GM18951 (cell line): ENCODE data around the gene CYP27B1.
"Not testable (repeated sequence)": the region's sequence is repeated elsewhere in the genome, so short reads cannot be mapped to it uniquely, and the experiment has no call there.

Experiments
- POLR2A ChIP-seq: IDR thresholded peaks from 4 replicates; pipeline ENCODE4 v1.6.1; 2011; ENCODE audit warnings: mild to moderate bottlenecking; ENCODE audit not compliant: insufficient read length, insufficient read depth; ENCODE audit errors: extremely low read depth
- in situ Hi-C: fragments of 300-500 bp; cut with MboI; formaldehyde crosslinking; loops from one replicate; pipeline ENCODE4 v1.12.0; 2022; ENCODE audit warnings: low sequenced_read_pairs, mixed read lengths, inconsistent platforms; ENCODE audit not compliant: unreplicated experiment

Gene CYP27B1

GRCh38 chr12:57779736-57780135 is 12.9 kb upstream of the CYP27B1 start:
- in situ Hi-C loops = no loop called here
- TF ChIP-seq POLR2A = no peak

GRCh38 chr12:57777911-57778310 is 11.0 kb upstream of the CYP27B1 start:
- in situ Hi-C loops = no loop called here
- no peak for TF ChIP-seq POLR2A

GRCh38 chr12:57777367-57777766 is 10.5 kb upstream of the CYP27B1 start:
- in situ Hi-C loops = no loop called here
- TF ChIP-seq POLR2A = no peak

GRCh38 chr12:57776247-57776587 is 9.3 kb upstream of the CYP27B1 start:
- TF ChIP-seq POLR2A = no peak
- in situ Hi-C loops = no loop called here

GRCh38 chr12:57775563-57776246 is 8.8 kb upstream of the CYP27B1 start:
- no peak for TF ChIP-seq POLR2A
- in situ Hi-C loops = no loop called here

GRCh38 chr12:57775044-57775443 is 8.2 kb upstream of the CYP27B1 start:
- in situ Hi-C loops = no loop called here
- TF ChIP-seq POLR2A = no peak

GRCh38 chr12:57774634-57775033 is 7.8 kb upstream of the CYP27B1 start:
- in situ Hi-C loops = not testable (repeated sequence)

- in situ Hi-C loops = no loop called here
- no peak for TF ChIP-seq POLR2A
These were observed 5.8 kb upstream of the CYP27B1 start, which contains the start of gene EEF1AKMT3 for GRCh38 chr12:57772429-57773322. TSS of gene EEF1AKMT3 (plus strand) at chr12:57772614. CDS start at chr12:57772725, 111 bp downstream.

- in situ Hi-C loops = no loop called here
- peak; percentile 81 for TF ChIP-seq POLR2A
These were observed 5.1 kb upstream of the CYP27B1 start, which contains the start of gene METTL1 for GRCh38 chr12:57771873-57772428. TSS of gene METTL1 (minus strand) at chr12:57772105. CDS start at chr12:57772083, 22 bp downstream.

- in situ Hi-C loops = no loop called here
- no peak for TF ChIP-seq POLR2A
These were observed 4.5 kb upstream of the CYP27B1 start for GRCh38 chr12:57771236-57771872.

- TF ChIP-seq POLR2A = no peak
- in situ Hi-C loops = no loop called here
These were observed 3.9 kb upstream of the CYP27B1 start for GRCh38 chr12:57770734-57771133.

GRCh38 chr12:57769594-57769993 is 2.7 kb upstream of the CYP27B1 start:
- no peak for TF ChIP-seq POLR2A

GRCh38 chr12:57767876-57768275 is 998 bp upstream of the CYP27B1 start:
- TF ChIP-seq POLR2A = no peak
- in situ Hi-C loops = no loop called here

More at GRCh38 chr12:57769594-57769993, 2.7 kb upstream of the CYP27B1 start:
- in situ Hi-C loops = no loop called here
